HCT116 (cell line): Measurements from ENCODE around the gene PCDHA3.

ENCODE experiments used
- ATF3 ChIP-seq: IDR thresholded peaks from 2 replicates; pipeline ENCODE4 v1.6.1; 2012
- ELF1 ChIP-seq: IDR thresholded peaks from 2 replicates; pipeline ENCODE4 v1.6.1; 2012; ENCODE audit warnings: low read depth, borderline replicate concordance
- EZH2 ChIP-seq: fragments of 200-600 bp; sonication (generic); IDR thresholded peaks from 2 replicates; pipeline ENCODE4 v1.6.1; 2017; ENCODE audit warnings: antibody characterized with exemption, mixed run types
- EZH2phosphoT487 ChIP-seq: fragments of 200-600 bp; IDR thresholded peaks from 2 replicates; pipeline ENCODE4 v1.6.1; 2018; ENCODE audit warnings: antibody characterized with exemption, borderline replicate concordance
- MAX ChIP-seq: IDR thresholded peaks from 2 replicates; pipeline ENCODE4 v1.6.1; 2012
- POLR2A ChIP-seq: IDR thresholded peaks from 2 replicates; pipeline ENCODE4 v1.7.0; 2011; ENCODE audit warnings: borderline replicate concordance; ENCODE audit not compliant: insufficient read depth, insufficient read length; ENCODE audit errors: extremely low read depth
- POLR2AphosphoS5 ChIP-seq: IDR thresholded peaks from 2 replicates; pipeline ENCODE4 v1.6.1; 2011; ENCODE audit warnings: mild to moderate bottlenecking, low read depth, low read length, moderate library complexity
- REST ChIP-seq: IDR thresholded peaks from 2 replicates; pipeline ENCODE4 v1.6.1; 2012; ENCODE audit warnings: low read depth
- SIN3A ChIP-seq: IDR thresholded peaks from 2 replicates; pipeline ENCODE4 v1.6.1; 2012; ENCODE audit warnings: low read depth
- SP1 ChIP-seq: IDR thresholded peaks from 2 replicates; pipeline ENCODE4 v1.6.1; 2012; ENCODE audit warnings: low read depth
- SRF ChIP-seq: IDR thresholded peaks from 2 replicates; pipeline ENCODE4 v1.6.1; 2012; ENCODE audit warnings: low read depth
- YY1 ChIP-seq: IDR thresholded peaks from 2 replicates; pipeline ENCODE4 v1.6.1; 2011; ENCODE audit warnings: low read length, low read depth, moderate library complexity, mild to moderate bottlenecking; ENCODE audit not compliant: insufficient replicate concordance; ENCODE audit errors: extremely low read depth
- TF ChIP-seq, protein P1 (sequence below), 3 experiments: fragments of 200-600 bp in 1 of 3; sonication (generic) in 1 of 3; IDR thresholded peaks in 2 of 3; conservative IDR thresholded peaks in 1 of 3; 2 replicates each; pipeline ENCODE4 v1.5.1; 2012 to 2017; ENCODE audit warnings: low read depth in 2 of 3, low read length in 2 of 3, antibody characterized with exemption in 1 of 3, borderline replicate concordance in 1 of 3, control low read depth in 1 of 3, mild to moderate bottlenecking in 1 of 3, mixed read lengths in 1 of 3, mixed run types in 1 of 3, moderate library complexity in 1 of 3; ENCODE audit not compliant: insufficient read depth in 1 of 3

DNA sequence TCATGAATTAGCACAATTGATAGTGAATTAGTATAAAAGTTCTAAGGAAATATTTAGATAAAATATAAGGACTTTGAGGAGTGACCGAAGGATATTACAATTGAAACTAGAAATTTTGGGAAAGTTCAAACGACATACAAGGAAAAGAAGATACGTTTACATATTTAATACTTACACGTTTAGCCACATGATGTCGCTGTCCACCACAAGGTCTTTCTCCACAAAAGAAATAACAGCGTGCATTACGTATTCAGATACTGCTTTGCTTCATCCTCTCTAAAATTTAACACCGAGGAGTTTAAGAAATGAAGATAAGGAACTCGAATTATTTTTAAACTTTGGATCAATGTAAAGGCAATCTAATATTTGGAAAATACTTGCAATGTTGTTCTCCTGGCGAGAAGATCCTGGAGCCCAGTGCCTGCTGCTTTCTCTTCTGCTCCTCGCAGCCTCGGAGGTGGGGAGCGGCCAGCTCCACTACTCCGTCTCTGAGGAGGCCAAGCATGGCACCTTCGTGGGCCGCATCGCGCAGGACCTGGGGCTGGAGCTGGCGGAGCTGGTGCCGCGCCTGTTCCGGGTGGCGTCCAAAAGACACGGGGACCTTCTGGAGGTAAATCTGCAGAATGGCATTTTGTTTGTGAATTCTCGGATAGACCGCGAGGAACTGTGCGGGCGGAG is at the start of gene PCDHA3:
- TF ChIP-seq EZH2 = no peak
- TF ChIP-seq POLR2AphosphoS5 = no peak
- TF ChIP-seq EZH2phosphoT487 = no peak
- TF ChIP-seq MAX = no peak
- no peak for TF ChIP-seq POLR2A
- TF ChIP-seq, protein P1, sequence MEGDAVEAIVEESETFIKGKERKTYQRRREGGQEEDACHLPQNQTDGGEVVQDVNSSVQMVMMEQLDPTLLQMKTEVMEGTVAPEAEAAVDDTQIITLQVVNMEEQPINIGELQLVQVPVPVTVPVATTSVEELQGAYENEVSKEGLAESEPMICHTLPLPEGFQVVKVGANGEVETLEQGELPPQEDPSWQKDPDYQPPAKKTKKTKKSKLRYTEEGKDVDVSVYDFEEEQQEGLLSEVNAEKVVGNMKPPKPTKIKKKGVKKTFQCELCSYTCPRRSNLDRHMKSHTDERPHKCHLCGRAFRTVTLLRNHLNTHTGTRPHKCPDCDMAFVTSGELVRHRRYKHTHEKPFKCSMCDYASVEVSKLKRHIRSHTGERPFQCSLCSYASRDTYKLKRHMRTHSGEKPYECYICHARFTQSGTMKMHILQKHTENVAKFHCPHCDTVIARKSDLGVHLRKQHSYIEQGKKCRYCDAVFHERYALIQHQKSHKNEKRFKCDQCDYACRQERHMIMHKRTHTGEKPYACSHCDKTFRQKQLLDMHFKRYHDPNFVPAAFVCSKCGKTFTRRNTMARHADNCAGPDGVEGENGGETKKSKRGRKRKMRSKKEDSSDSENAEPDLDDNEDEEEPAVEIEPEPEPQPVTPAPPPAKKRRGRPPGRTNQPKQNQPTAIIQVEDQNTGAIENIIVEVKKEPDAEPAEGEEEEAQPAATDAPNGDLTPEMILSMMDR (IDR thresholded peaks at IDR 0.05 in 2 of 3, conservative IDR thresholded peaks at IDR 0.05 in 1 of 3; ENCODE audit: borderline replicate concordance in 1 of 3, insufficient read depth in 1 of 3, low read depth in 2 of 3, low read length in 2 of 3) = no peak
- no peak for TF ChIP-seq REST
- TF ChIP-seq SP1 = no peak
- TF ChIP-seq YY1 = no peak
- TF ChIP-seq ATF3 = no peak
- TF ChIP-seq ELF1 = no peak
- TF ChIP-seq SRF = no peak
- no peak for TF ChIP-seq SIN3A
